T1000 (cell line): ENCODE results near the gene IQSEC3.
"Not testable (repeated sequence)": the region's sequence is repeated elsewhere in the genome, so short reads cannot be mapped to it uniquely, and the experiment has no call there.

ENCODE experiments used
- DNase-seq: peaks from one replicate; lab custom pipeline; 2025; ENCODE audit warnings: mixed read lengths; lab: John Stamatoyannopoulos, UW

The IQSEC3 gene

GRCh38 chr12:66428-66781 is at the start of gene IQSEC3:
Gene IQSEC3 (plus strand): TSS chr12:66767. CDS start chr12:66883, 116 bp downstream.
- not testable (repeated sequence) for DNase-seq

GRCh38 chr12:17370-18340 is 48.9 kb upstream of the IQSEC3 start:
- DNase-seq: not testable (repeated sequence)

- not testable (repeated sequence) for DNase-seq
Measured at GRCh38 chr12:18821-19567, 47.6 kb upstream of the IQSEC3 start.

GRCh38 chr12:19906-20305 is 46.7 kb upstream of the IQSEC3 start:
- not testable (repeated sequence) for DNase-seq

- DNase-seq: no peak
Measured at GRCh38 chr12:20757-21156, 45.8 kb upstream of the IQSEC3 start.

- no peak for DNase-seq
Measured at GRCh38 chr12:21301-22189, 45.0 kb upstream of the IQSEC3 start.

- no peak for DNase-seq
Measured at GRCh38 chr12:22190-22529, 44.4 kb upstream of the IQSEC3 start.

GRCh38 chr12:22530-23201 is 43.9 kb upstream of the IQSEC3 start:
- DNase-seq: no peak

GRCh38 chr12:27904-28303 is 38.7 kb upstream of the IQSEC3 start:
- not testable (repeated sequence) for DNase-seq

- not testable (repeated sequence) for DNase-seq
Measured at GRCh38 chr12:38775-39174, 27.8 kb upstream of the IQSEC3 start.

- DNase-seq: not testable (repeated sequence)
Measured at GRCh38 chr12:39555-40265, 26.9 kb upstream of the IQSEC3 start.

GRCh38 chr12:44352-44751 is 22.2 kb upstream of the IQSEC3 start:
- not testable (repeated sequence) for DNase-seq

- DNase-seq: not testable (repeated sequence)
Measured at GRCh38 chr12:45235-45990, 21.2 kb upstream of the IQSEC3 start.

GRCh38 chr12:45991-46358 is 20.6 kb upstream of the IQSEC3 start:
- DNase-seq: not testable (repeated sequence)

GRCh38 chr12:46542-46941 is 20.0 kb upstream of the IQSEC3 start:
- DNase-seq: not testable (repeated sequence)

GRCh38 chr12:47699-48226 is 18.8 kb upstream of the IQSEC3 start:
- DNase-seq: not testable (repeated sequence)

- not testable (repeated sequence) for DNase-seq
Measured at GRCh38 chr12:49149-49548, 17.4 kb upstream of the IQSEC3 start.

- not testable (repeated sequence) for DNase-seq
Measured at GRCh38 chr12:51087-51486, 15.5 kb upstream of the IQSEC3 start.

- not testable (repeated sequence) for DNase-seq
Measured at GRCh38 chr12:51962-52361, 14.6 kb upstream of the IQSEC3 start.
